Activated CD8-positive, alpha-beta T cell treated with anti-CD3 and anti-CD28 coated beads for 36 hours (primary cell): ENCODE results near the gene SH3BP1. TPM values are rescaled to one million over a fixed set of nuclear protein-coding genes. Genes with fewer than 3 reads are reported as not detected.
"Not testable (repeated sequence)": the region's sequence is repeated elsewhere in the genome, so short reads cannot be mapped to it uniquely, and the experiment has no call there.

Source experiments
- ATAC-seq: fragments of 200-7000 bp; cut with Tn5 transposase; one replicate; pipeline ENCODE4 v1.10.0; 2021; ENCODE audit warnings: mild to moderate bottlenecking, moderate library complexity
- CTCF ChIA-PET: fragments of 350-600 bp; sonication (Branson Sonifier 250); formaldehyde crosslinking; loops from one replicate; lab custom pipeline; 2021; ENCODE audit warnings: antibody characterized with exemption; lab: Charles Lee
- POLR2A ChIA-PET: fragments of 350-600 bp; sonication (Branson Sonifier 250); formaldehyde crosslinking; loops from one replicate; lab custom pipeline; 2021; ENCODE audit warnings: antibody characterized with exemption; lab: Charles Lee
- DNase-seq: peaks from one replicate; pipeline ENCODE4 v3.0.0-alpha.2; 2020
- H3K27ac Mint-ChIP-seq: one replicate; pipeline ENCODE4 v1.8.0; 2021; ENCODE audit warnings: mild to moderate bottlenecking, mixed read lengths
- H3K27me3 Mint-ChIP-seq: one replicate; pipeline ENCODE4 v1.8.0; 2021; ENCODE audit warnings: mixed read lengths
- H3K36me3 Mint-ChIP-seq: one replicate; pipeline ENCODE4 v1.8.0; 2021; ENCODE audit warnings: low read depth, mixed read lengths
- H3K4me1 Mint-ChIP-seq: one replicate; pipeline ENCODE4 v1.8.0; 2021; ENCODE audit warnings: low read depth, mixed read lengths
- H3K4me3 Mint-ChIP-seq: one replicate; pipeline ENCODE4 v1.8.0; 2021; ENCODE audit warnings: mild to moderate bottlenecking, moderate library complexity, mixed read lengths
- H3K9me3 Mint-ChIP-seq: one replicate; pipeline ENCODE4 v1.8.0; 2021; ENCODE audit warnings: mixed read lengths
- intact Hi-C: fragments of 100-400 bp; cut with micrococcal nuclease; formaldehyde crosslinking; loops from one replicate; pipeline ENCODE4 v1.10.0; 2022
- total RNA-seq, 2 experiments: library from RNA; stranded (reverse); gene quantifications; one replicate each; pipeline ENCODE4 v1.2.3, GENCODE V29; 2021
- TF ChIP-seq, protein P1 (sequence below): fragments of 200-600 bp; IDR thresholded peaks from one replicate; pipeline ENCODE4 v1.8.0; 2022; ENCODE audit warnings: antibody characterized with exemption, mild to moderate bottlenecking

SH3BP1 gene
- total RNA-seq, 2 experiments from 2014 or later: 122 to 128 TPM

DNA sequence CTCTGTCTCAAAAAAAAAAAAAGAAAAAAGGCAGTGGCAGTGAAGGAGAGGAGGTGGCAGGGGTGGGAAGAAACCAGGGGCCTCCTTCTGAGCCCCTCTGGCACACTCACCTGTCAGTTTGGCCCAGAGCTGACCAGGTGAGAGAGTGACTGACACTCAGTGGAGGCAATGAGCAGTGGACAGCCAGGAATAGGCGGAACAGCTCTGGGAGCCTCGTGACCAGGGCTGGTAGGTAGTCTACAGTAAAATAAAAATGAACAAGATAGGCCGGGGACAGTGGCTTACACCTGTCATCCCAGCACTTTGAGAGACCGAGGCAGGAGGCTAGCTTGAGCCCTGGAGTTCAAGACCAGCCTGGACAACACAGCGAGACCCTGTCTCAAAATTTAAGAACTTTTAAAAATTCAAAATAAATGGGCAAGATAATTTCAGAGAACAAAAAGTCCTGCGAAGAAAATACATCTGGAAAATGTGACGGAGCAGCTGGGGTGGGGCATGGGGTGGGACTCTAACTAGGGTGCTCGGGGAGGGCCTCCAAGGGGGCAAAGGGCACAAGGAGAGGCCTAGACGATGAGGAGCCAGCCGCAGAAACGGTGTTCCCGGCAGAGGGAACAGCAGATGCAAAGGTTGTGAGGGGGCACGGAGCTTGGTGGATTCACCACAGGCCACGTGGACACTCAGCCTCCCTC, 15.2 kb downstream of the SH3BP1 start:
- peaks cover 28% of the 10 kb centered on the region for H3K36me3 Mint-ChIP-seq
- ATAC-seq: no peak
- H3K4me1 Mint-ChIP-seq: peaks cover 13% of the 10 kb centered on the region
- H3K9me3 Mint-ChIP-seq: no peaks in the 10 kb centered on the region
- no peaks in the 10 kb centered on the region for H3K27me3 Mint-ChIP-seq
- H3K27ac Mint-ChIP-seq: no peak overlapping the region
- ChIA-PET CTCF (interaction anchor here (1.2 to 68.1 kb wide), 2 partner anchors 26 to 29 kb away, joined by 3 to 1770 read pairs; partner anchors contain the start of genes GGA1 and SH3BP1), POLR2A (interaction anchor here (0.8 to 2.3 kb wide), 5 partner anchors 12 to 21 kb away, joined by 3 to 7 read pairs (median 3); no protein-coding TSS in a partner anchor)
- no peak overlapping the region for H3K4me3 Mint-ChIP-seq
- intact Hi-C loops: no loop called here
- TF ChIP-seq, protein P1, sequence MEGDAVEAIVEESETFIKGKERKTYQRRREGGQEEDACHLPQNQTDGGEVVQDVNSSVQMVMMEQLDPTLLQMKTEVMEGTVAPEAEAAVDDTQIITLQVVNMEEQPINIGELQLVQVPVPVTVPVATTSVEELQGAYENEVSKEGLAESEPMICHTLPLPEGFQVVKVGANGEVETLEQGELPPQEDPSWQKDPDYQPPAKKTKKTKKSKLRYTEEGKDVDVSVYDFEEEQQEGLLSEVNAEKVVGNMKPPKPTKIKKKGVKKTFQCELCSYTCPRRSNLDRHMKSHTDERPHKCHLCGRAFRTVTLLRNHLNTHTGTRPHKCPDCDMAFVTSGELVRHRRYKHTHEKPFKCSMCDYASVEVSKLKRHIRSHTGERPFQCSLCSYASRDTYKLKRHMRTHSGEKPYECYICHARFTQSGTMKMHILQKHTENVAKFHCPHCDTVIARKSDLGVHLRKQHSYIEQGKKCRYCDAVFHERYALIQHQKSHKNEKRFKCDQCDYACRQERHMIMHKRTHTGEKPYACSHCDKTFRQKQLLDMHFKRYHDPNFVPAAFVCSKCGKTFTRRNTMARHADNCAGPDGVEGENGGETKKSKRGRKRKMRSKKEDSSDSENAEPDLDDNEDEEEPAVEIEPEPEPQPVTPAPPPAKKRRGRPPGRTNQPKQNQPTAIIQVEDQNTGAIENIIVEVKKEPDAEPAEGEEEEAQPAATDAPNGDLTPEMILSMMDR: no peak
- DNase-seq: no peak

DNA sequence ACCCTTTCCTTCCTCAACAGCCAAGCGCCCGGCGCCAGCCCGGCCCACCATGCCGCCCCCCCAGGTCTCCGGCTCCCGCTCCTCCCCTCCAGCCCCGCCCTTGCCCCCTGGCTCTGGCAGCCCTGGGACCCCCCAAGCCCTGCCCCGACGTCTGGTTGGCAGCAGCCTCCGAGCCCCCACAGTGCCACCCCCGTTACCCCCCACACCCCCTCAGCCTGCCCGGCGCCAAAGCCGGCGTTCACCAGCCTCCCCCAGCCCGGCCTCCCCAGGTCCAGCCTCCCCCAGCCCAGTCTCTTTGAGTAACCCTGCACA, 15.7 kb downstream of the SH3BP1 start:
- no peaks in the 10 kb centered on the region for H3K27me3 Mint-ChIP-seq
- intact Hi-C loops: no loop called here
- POLR2A ChIA-PET: interaction anchor here (0.8 to 1.4 kb wide), 4 partner anchors 13 to 21 kb away, joined by 3 to 4 read pairs (median 3); no protein-coding TSS in a partner anchor
- TF ChIP-seq, protein P1: no peak
- CTCF ChIA-PET: interaction anchor here (68.1 kb wide), 1 partner anchor 30 kb away, joined by 1770 read pairs; the partner anchor contains the start of genes GGA1 and SH3BP1
- no peak overlapping the region for H3K4me3 Mint-ChIP-seq
- H3K9me3 Mint-ChIP-seq: no peaks in the 10 kb centered on the region
- peaks cover 18% of the 10 kb centered on the region for H3K4me1 Mint-ChIP-seq
- H3K36me3 Mint-ChIP-seq: peaks cover 23% of the 10 kb centered on the region
- DNase-seq (no peak), ATAC-seq (no peak)
- no peak overlapping the region for H3K27ac Mint-ChIP-seq

DNA sequence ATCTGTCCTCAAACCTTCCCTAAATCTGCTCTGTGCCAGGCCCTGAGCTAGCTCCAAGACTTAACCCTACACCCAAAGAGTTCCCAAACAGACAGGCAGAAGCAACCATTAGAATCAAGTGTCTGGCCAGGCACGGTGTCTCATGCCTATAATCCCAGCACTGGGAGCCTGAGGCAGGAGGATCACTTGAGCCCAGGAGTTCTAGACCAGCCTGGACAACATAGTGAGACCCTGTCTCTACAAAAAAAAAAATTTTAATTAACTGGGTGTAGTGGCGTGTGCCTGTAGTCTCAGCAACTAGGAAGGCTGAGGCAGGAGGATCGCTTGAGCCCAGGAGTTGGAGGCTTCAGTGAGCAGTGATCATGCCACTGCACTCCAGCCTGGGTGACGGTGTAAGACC, 17.1 kb downstream of the SH3BP1 start:
- DNase-seq, intact Hi-C loops, H3K27me3 Mint-ChIP-seq, ATAC-seq, H3K9me3 Mint-ChIP-seq, H3K4me3 Mint-ChIP-seq: not testable (repeated sequence)
- H3K4me1 Mint-ChIP-seq: peaks cover 31% of the 10 kb centered on the region
- POLR2A ChIA-PET: interaction anchor here (0.6 to 3.7 kb wide), 9 partner anchors 12 to 170 kb away, joined by 3 to 49 read pairs (median 5); partner anchors contain the start of genes LGALS1, MFNG and TRIOBP
- peaks cover 22% of the 10 kb centered on the region for H3K36me3 Mint-ChIP-seq
- peak overlapping the region; percentile 49 for H3K27ac Mint-ChIP-seq
- CTCF ChIA-PET: interaction anchor here (68.1 kb wide), 1 partner anchor 31 kb away, joined by 1770 read pairs; the partner anchor contains the start of genes GGA1 and SH3BP1

DNA sequence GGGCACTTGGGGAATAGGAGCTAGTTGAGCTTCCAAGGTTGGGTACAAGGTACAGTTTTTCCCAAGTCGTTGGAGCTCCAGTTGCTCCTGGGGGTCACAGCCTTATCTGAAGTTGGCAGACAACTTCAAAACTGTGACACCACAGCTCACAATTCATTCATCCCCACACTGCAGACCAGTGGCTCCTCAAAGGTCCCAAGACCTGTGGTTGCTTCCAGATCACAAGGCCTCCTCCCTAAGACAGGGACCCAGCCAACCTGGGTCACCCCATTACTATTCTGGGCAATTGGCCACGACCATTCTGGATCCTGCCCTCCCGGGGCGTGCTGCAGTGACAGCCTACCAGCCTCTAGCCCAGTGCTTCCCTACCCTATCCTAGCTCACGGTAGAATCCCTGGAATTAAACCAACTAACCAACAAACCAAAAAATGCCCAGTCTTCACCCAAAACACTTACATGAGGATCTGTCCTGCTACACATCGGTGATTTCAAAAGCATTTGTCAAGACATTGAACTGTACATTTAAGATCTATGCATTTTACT, 18.2 kb downstream of the SH3BP1 start:
- intact Hi-C loops: loop anchor here (2.0 kb wide), 1 partner anchor 15 kb away; no protein-coding TSS in a partner anchor
- H3K36me3 Mint-ChIP-seq: peaks cover 24% of the 10 kb centered on the region
- no peaks in the 10 kb centered on the region for H3K27me3 Mint-ChIP-seq
- POLR2A ChIA-PET: interaction anchor here (0.7 to 3.7 kb wide), 14 partner anchors 9 to 187 kb away, joined by 3 to 51 read pairs (median 6); partner anchors contain the start of genes ANKRD54, LGALS1, MFNG and NOL12
- H3K9me3 Mint-ChIP-seq: no peaks in the 10 kb centered on the region
- no peak for DNase-seq
- peak overlapping the region; percentile 95 for H3K27ac Mint-ChIP-seq
- peak overlapping the region; percentile 89 for H3K4me3 Mint-ChIP-seq
- peaks cover 39% of the 10 kb centered on the region for H3K4me1 Mint-ChIP-seq
- ATAC-seq: no peak
- TF ChIP-seq, protein P1: no peak
- CTCF ChIA-PET: interaction anchor here (0.6 to 68.1 kb wide), 8 partner anchors 10 to 161 kb away, joined by 3 to 1770 read pairs (median 5); partner anchors contain the start of genes GGA1, LGALS1, NOL12 and SH3BP1
